Large intestine (tissue), 12 donors: ENCODE results near the gene NT5C2. TPM values are rescaled to one million over a fixed set of nuclear protein-coding genes. Genes with fewer than 3 reads are reported as not detected.
A peak's percentile ranks its signal among the peaks of the same experiment; 100 is the strongest.

Experiments used
- DNase-seq, 2 donors: peaks; one replicate each; pipeline versions ENCODE4 v3.0.0 to v3.0.0-alpha.2; 2013
- H3K27ac ChIP-seq: one replicate; pipeline ENCODE4 v1.5.1; 2013; ENCODE audit warnings: low read length
- H3K27me3 ChIP-seq: 2 replicates; pipeline ENCODE4 v1.6.1; 2013; ENCODE audit warnings: low read length; ENCODE audit not compliant: control insufficient read depth, insufficient read depth
- H3K36me3 ChIP-seq: 2 replicates; pipeline ENCODE4 v1.6.1; 2013; ENCODE audit warnings: low read length; ENCODE audit not compliant: control insufficient read depth, insufficient read depth
- H3K4me1 ChIP-seq: one replicate; pipeline ENCODE4 v1.6.1; 2013; ENCODE audit warnings: low read length; ENCODE audit not compliant: control insufficient read depth, insufficient read depth
- H3K4me3 ChIP-seq: one replicate; pipeline ENCODE4 v1.5.1; 2013; ENCODE audit warnings: low read length
- H3K9me3 ChIP-seq: one replicate; pipeline ENCODE4 v1.6.1; 2013; ENCODE audit warnings: mild to moderate bottlenecking, low read depth, low read length, moderate library complexity; ENCODE audit not compliant: control insufficient read depth
- WGBS: methylation state at CpG from one replicate; pipeline ENCODE4 v1.1.5; 2013; ENCODE audit warnings: low lambda C conversion rate; ENCODE audit not compliant: insufficient coverage; 5-methylcytosine and 5-hydroxymethylcytosine counted together
- long read RNA-seq, 11 donors: transcript quantifications; one replicate each; lab custom pipeline, GENCODE V29; 2026
- polyA plus RNA-seq: library from polyadenylated mRNA; unstranded; fragments of 120-200 nt; gene quantifications from one replicate; pipeline ENCODE4 v1.2.1, GENCODE V29; 2013

NT5C2 gene
- 63.9 TPM for polyA plus RNA-seq
- long read RNA-seq, donor 1, partial matches to known transcripts: 0 of 1 reads
- long read RNA-seq, donor 1, other reads (novel, unspliced or antisense): 0 of 1 reads
- long read RNA-seq, donor 2, partial matches to known transcripts: 0 of 4 reads
- long read RNA-seq, donor 2, other reads (novel, unspliced or antisense): 0 of 4 reads
- long read RNA-seq, donor 3: 0 reads
- long read RNA-seq, donor 4: 0 reads
- long read RNA-seq, donor 5, partial matches to known transcripts: 0 of 3 reads
- long read RNA-seq, donor 5, other reads (novel, unspliced or antisense): 0 of 3 reads
- long read RNA-seq, donor 6, partial matches to known transcripts: 0 of 1 reads
- long read RNA-seq, donor 6, other reads (novel, unspliced or antisense): 0 of 1 reads
- long read RNA-seq, donor 7, partial matches to known transcripts: 0 of 1 reads
- long read RNA-seq, donor 7, other reads (novel, unspliced or antisense): 0 of 1 reads
- long read RNA-seq, donor 8, partial matches to known transcripts: 0 of 1 reads
- long read RNA-seq, donor 8, other reads (novel, unspliced or antisense): 0 of 1 reads
- long read RNA-seq, donor 9, partial matches to known transcripts: 0 of 2 reads
- long read RNA-seq, donor 9, other reads (novel, unspliced or antisense): 0 of 2 reads
- long read RNA-seq, donor 10, partial matches to known transcripts: 0 of 3 reads
- long read RNA-seq, donor 10, other reads (novel, unspliced or antisense): 0 of 3 reads
- long read RNA-seq, donor 11, partial matches to known transcripts: 0 of 1 reads
- long read RNA-seq, donor 11, other reads (novel, unspliced or antisense): 0 of 1 reads

- peaks cover 6% of the 10 kb centered on the region for H3K4me1 ChIP-seq
- no peaks in the 10 kb centered on the region for H3K9me3 ChIP-seq
- DNase-seq: peak; percentile 54 to 86
- H3K36me3 ChIP-seq: no peaks in the 10 kb centered on the region
- 40% methylated on average over 1 of the region's 62 CpGs for WGBS
- peak within 1 kb of the TSS; percentile 94 for H3K27ac ChIP-seq
- H3K27me3 ChIP-seq: no peaks in the 10 kb centered on the region
- peak within 1 kb of the TSS; percentile 89 for H3K4me3 ChIP-seq
Observed at GRCh38 chr10:103193107-103193819, at the start of gene NT5C2. Gene NT5C2 (minus strand): TSS chr10:103193272. CDS start chr10:103174958, 18,314 bp downstream.

- H3K4me3 ChIP-seq: no peak overlapping the region
- peak; percentile 90 to 97 for DNase-seq
- no peaks in the 10 kb centered on the region for H3K27me3 ChIP-seq
- H3K9me3 ChIP-seq: no peaks in the 10 kb centered on the region
- peak overlapping the region; percentile 86 for H3K27ac ChIP-seq
- peaks cover 38% of the 10 kb centered on the region for H3K4me1 ChIP-seq
- no peaks in the 10 kb centered on the region for H3K36me3 ChIP-seq
- 60% methylated on average over 1 of the region's 7 CpGs for WGBS
Observed at GRCh38 chr10:103241262-103242011, 48.4 kb upstream of the NT5C2 start.

- H3K36me3 ChIP-seq: no peaks in the 10 kb centered on the region
- no peaks in the 10 kb centered on the region for H3K9me3 ChIP-seq
- peak; percentile 74 to 86 for DNase-seq
- H3K27me3 ChIP-seq: no peaks in the 10 kb centered on the region
- H3K4me1 ChIP-seq: peaks cover 38% of the 10 kb centered on the region
- no peak overlapping the region for H3K4me3 ChIP-seq
- WGBS: 77% methylated on average over 3 of the region's 11 CpGs
- H3K27ac ChIP-seq: peak overlapping the region; percentile 86
Observed at GRCh38 chr10:103238506-103239252, 45.6 kb upstream of the NT5C2 start.

- Histone ChIP-seq H3K4me1 (peaks cover 34% of the 10 kb centered on the region), H3K36me3 (no peaks in the 10 kb centered on the region), H3K27me3 (no peaks in the 10 kb centered on the region), H3K4me3 (no peak overlapping the region), H3K27ac (no peak overlapping the region), H3K9me3 (no peaks in the 10 kb centered on the region)
- WGBS: 90% methylated on average over 2 of the region's 2 CpGs
- no peak for DNase-seq
Observed at GRCh38 chr10:103235775-103236174, 42.7 kb upstream of the NT5C2 start.

- DNase-seq: no peak
- Histone ChIP-seq H3K4me1 (peaks cover 17% of the 10 kb centered on the region), H3K27me3 (no peaks in the 10 kb centered on the region), H3K36me3 (no peaks in the 10 kb centered on the region), H3K4me3 (no peak overlapping the region), H3K9me3 (no peaks in the 10 kb centered on the region), H3K27ac (peak overlapping the region; percentile 95)
- WGBS: 81% methylated on average over 6 of the region's 7 CpGs
Observed at GRCh38 chr10:103232772-103233488, 39.9 kb upstream of the NT5C2 start.

- WGBS: no CpG with 5 or more reads among the region's 3 CpGs
- Histone ChIP-seq H3K4me1 (peaks cover 18% of the 10 kb centered on the region), H3K27me3 (no peaks in the 10 kb centered on the region), H3K36me3 (no peaks in the 10 kb centered on the region), H3K27ac (peak overlapping the region; percentile 95), H3K9me3 (no peaks in the 10 kb centered on the region), H3K4me3 (no peak overlapping the region)
- peak in 1 of 2 donors; percentile 39 for DNase-seq
Observed at GRCh38 chr10:103232131-103232673, 39.1 kb upstream of the NT5C2 start.

- DNase-seq: peak; percentile 68 to 86
- Histone ChIP-seq H3K9me3 (no peaks in the 10 kb centered on the region), H3K27ac (peak overlapping the region; percentile 95), H3K4me1 (peaks cover 20% of the 10 kb centered on the region), H3K36me3 (no peaks in the 10 kb centered on the region), H3K27me3 (no peaks in the 10 kb centered on the region), H3K4me3 (no peak overlapping the region)
- WGBS: no CpG with 5 or more reads among the region's 4 CpGs
Observed at GRCh38 chr10:103231047-103231551, 38.0 kb upstream of the NT5C2 start.

- WGBS: no CpG with 5 or more reads among the region's 1 CpG
- H3K27ac ChIP-seq: peak overlapping the region; percentile 19
- DNase-seq: peak in 1 of 2 donors; percentile 54
- no peaks in the 10 kb centered on the region for H3K27me3 ChIP-seq
- H3K9me3 ChIP-seq: peaks cover 18% of the 10 kb centered on the region
- H3K36me3 ChIP-seq: no peaks in the 10 kb centered on the region
- H3K4me1 ChIP-seq: peaks cover 20% of the 10 kb centered on the region
- H3K4me3 ChIP-seq: no peak overlapping the region
Observed at GRCh38 chr10:103227416-103227815, 34.3 kb upstream of the NT5C2 start.
